B cell (primary cell): ENCODE results near the gene BRIP1. TPM values are rescaled to one million over a fixed set of nuclear protein-coding genes. Genes with fewer than 3 reads are reported as not detected.
"Not testable (repeated sequence)": the region's sequence is repeated elsewhere in the genome, so short reads cannot be mapped to it uniquely, and the experiment has no call there.

Source experiments
- ATAC-seq: fragments of 200-7000 bp; cut with Tn5 transposase; one replicate; pipeline ENCODE4 v1.10.0; 2021; ENCODE audit warnings: low read depth, mild to moderate bottlenecking, moderate number of reproducible peaks, moderate library complexity
- CTCF ChIA-PET: fragments of 350-600 bp; sonication (Branson Sonifier 250); formaldehyde crosslinking; loops from one replicate; lab custom pipeline; 2021; ENCODE audit warnings: antibody characterized with exemption, inconsistent platforms; lab: Charles Lee
- POLR2A ChIA-PET: fragments of 350-600 bp; sonication (Branson Sonifier 250); formaldehyde crosslinking; loops from one replicate; lab custom pipeline; 2021; ENCODE audit warnings: antibody characterized with exemption; lab: Charles Lee
- DNase-seq: peaks from one replicate; pipeline ENCODE4 v3.0.0; 2013
- H2AFZ ChIP-seq: 2 replicates; pipeline ENCODE4 v1.6.1; 2012; ENCODE audit warnings: mild to moderate bottlenecking, low read depth, low read length; ENCODE audit not compliant: insufficient read depth, poor library complexity, severe bottlenecking
- H3K27ac ChIP-seq, 2 donors: 1 replicate in 1 of 2; 2 replicates in 1 of 2; pipeline ENCODE4 v1.5.1; 2012 to 2013; ENCODE audit warnings: low read length in 2 of 2, mild to moderate bottlenecking in 2 of 2, moderate library complexity in 1 of 2
- H3K27me3 ChIP-seq, 4 experiments: fragments of 200-600 bp in 1 of 4; sonication (generic) in 1 of 4; replicated peaks in 1 of 4; 1 replicate in 2 of 4; 2 replicates in 2 of 4; pipeline versions ENCODE4 v1.6.1 to v1.7.0; 2013 to 2016; ENCODE audit warnings: low read length in 3 of 4, mild to moderate bottlenecking in 2 of 4, mixed read lengths in 1 of 4, moderate library complexity in 1 of 4; ENCODE audit not compliant: insufficient read depth in 4 of 4, control insufficient read depth in 3 of 4; ENCODE audit errors: control extremely low read depth in 1 of 4
- H3K36me3 ChIP-seq, 2 experiments: replicated peaks in 1 of 2; 1 replicate in 1 of 2; 2 replicates in 1 of 2; pipeline versions ENCODE4 v1.6.1 to v1.7.1; 2013; ENCODE audit warnings: low read length in 1 of 2; ENCODE audit not compliant: insufficient read depth in 2 of 2, control insufficient read depth in 1 of 2; ENCODE audit errors: control extremely low read depth in 1 of 2, extremely low read depth in 1 of 2
- H3K4me1 ChIP-seq, 2 donors: fragments of 200-600 bp in 1 of 2; sonication (generic) in 1 of 2; 1 replicate in 1 of 2; 2 replicates in 1 of 2; pipeline versions ENCODE4 v1.5.1 to v1.6.1; 2013 to 2017; ENCODE audit warnings: low read length in 2 of 2; ENCODE audit not compliant: control insufficient read depth in 2 of 2, insufficient read depth in 2 of 2
- H3K4me2 ChIP-seq: replicated peaks from 2 replicates; pipeline ENCODE3; 2012; ENCODE audit warnings: mild to moderate bottlenecking, low read depth, low read length; ENCODE audit not compliant: poor library complexity, severe bottlenecking
- H3K4me3 ChIP-seq, 5 experiments: fragments of 200-600 bp in 1 of 5; sonication (generic) in 1 of 5; 1 replicate in 3 of 5; 2 replicates in 2 of 5; pipeline versions ENCODE4 v1.5.1 to v1.7.0; 2011 to 2016; ENCODE audit warnings: low read length in 4 of 5, mild to moderate bottlenecking in 4 of 5, low read depth in 2 of 5, control low read depth in 1 of 5, moderate library complexity in 1 of 5; ENCODE audit not compliant: insufficient read depth in 1 of 5; ENCODE audit errors: control extremely low read depth in 1 of 5, extremely low read depth in 1 of 5
- H3K79me2 ChIP-seq: fragments of 200-600 bp; sonication (generic); one replicate; pipeline ENCODE4 v1.6.0; 2016; ENCODE audit warnings: low read length; ENCODE audit not compliant: control insufficient read depth, insufficient read depth
- H3K9ac ChIP-seq: fragments of 200-600 bp; sonication (generic); 2 replicates; pipeline ENCODE4 v1.6.1; 2017; ENCODE audit warnings: mild to moderate bottlenecking, low read length, moderate library complexity
- H3K9me3 ChIP-seq, 3 donors: one replicate each; pipeline versions ENCODE4 v1.6.1 to v1.7.1; 2013; ENCODE audit warnings: low read length in 2 of 3; ENCODE audit not compliant: control insufficient read depth in 2 of 3, insufficient read depth in 1 of 3; ENCODE audit errors: control extremely low read depth in 1 of 3
- H4K20me1 ChIP-seq: 2 replicates; pipeline ENCODE4 v1.6.0; 2012; ENCODE audit warnings: mild to moderate bottlenecking, low read length; ENCODE audit not compliant: insufficient read depth, control insufficient read depth, poor library complexity, severe bottlenecking
- H3K27ac Mint-ChIP-seq: one replicate; pipeline ENCODE4 v1.8.0; 2021; ENCODE audit warnings: mixed read lengths
- H3K27me3 Mint-ChIP-seq: one replicate; pipeline ENCODE4 v1.8.0; 2021; ENCODE audit warnings: mixed read lengths
- H3K4me1 Mint-ChIP-seq: one replicate; pipeline ENCODE4 v1.8.0; 2021; ENCODE audit warnings: mixed read lengths
- H3K4me3 Mint-ChIP-seq: one replicate; pipeline ENCODE4 v1.8.0; 2021; ENCODE audit warnings: mixed read lengths
- H3K9me3 Mint-ChIP-seq: one replicate; pipeline ENCODE4 v1.8.0; 2022; ENCODE audit warnings: mixed read lengths; ENCODE audit not compliant: insufficient read depth
- CTCF ChIP-seq: fragments of 200-600 bp; IDR thresholded peaks from one replicate; pipeline ENCODE4 v1.8.0; 2022; ENCODE audit warnings: antibody characterized with exemption, mild to moderate bottlenecking
- EZH2 ChIP-seq: IDR thresholded peaks from 2 replicates; pipeline ENCODE4 v1.6.1; 2012; ENCODE audit warnings: borderline replicate concordance, low read depth, mild to moderate bottlenecking, moderate library complexity, low read length; ENCODE audit not compliant: insufficient read depth, poor library complexity, severe bottlenecking
- WGBS: methylation state at CpG from one replicate; pipeline ENCODE4 v1.1.5; 2013; ENCODE audit warnings: missing lambda C conversion rate; ENCODE audit not compliant: insufficient coverage; 5-methylcytosine and 5-hydroxymethylcytosine counted together
- intact Hi-C: fragments of 100-400 bp; cut with micrococcal nuclease; formaldehyde crosslinking; loops from one replicate; pipeline ENCODE4 v1.10.0; 2022
- polyA plus RNA-seq: library from polyadenylated mRNA; depleted of rRNA; stranded (reverse); fragments of >200 nt; gene quantifications from 2 replicates; pipeline ENCODE4 v1.2.3, GENCODE V29; 2012
- total RNA-seq, 2 donors: library from RNA; stranded (reverse); fragments of 120-200 nt in 1 of 2; gene quantifications; 1 replicate in 1 of 2; 2 replicates in 1 of 2; pipeline versions ENCODE4 v1.2.3 to v1.2.4, GENCODE V29; 2013 to 2022

Gene BRIP1
- total and polyA plus RNA-seq, 2 donors (not counting 1 experiment from before 2014, with no cell fraction given): 0.89 to 2.4 TPM

GRCh38 chr17:61897548-61898180 is 34.3 kb upstream of the BRIP1 start:
- H2AFZ ChIP-seq: no peak overlapping the region
- H3K27me3 ChIP-seq: no peaks in the 10 kb centered on the region
- TF ChIP-seq CTCF (no peak), EZH2 (no peak)
- POLR2A ChIA-PET: no interaction called here
- peaks cover 4 to 36% of the 10 kb centered on the region in 2 experiments for H3K36me3 ChIP-seq
- Mint-ChIP-seq H3K27me3 (no peaks in the 10 kb centered on the region), H3K4me3 (no peak overlapping the region), H3K4me1 (no peaks in the 10 kb centered on the region), H3K27ac (no peak overlapping the region), H3K9me3 (no peaks in the 10 kb centered on the region)
- CTCF ChIA-PET: no interaction called here
- H3K4me2 ChIP-seq: no peak overlapping the region
- H4K20me1 ChIP-seq: no peaks in the 10 kb centered on the region
- no peak overlapping the region for H3K9ac ChIP-seq
- WGBS: no CpG with 5 or more reads among the region's 2 CpGs
- intact Hi-C loops: no loop called here
- H3K4me3 ChIP-seq: no peak overlapping the region
- H3K27ac ChIP-seq: no peak overlapping the region
- H3K4me1 ChIP-seq: no peaks in the 10 kb centered on the region
- H3K79me2 ChIP-seq: no peaks in the 10 kb centered on the region
- no peak for DNase-seq
- no peaks in the 10 kb centered on the region for H3K9me3 ChIP-seq
- no peak for ATAC-seq

GRCh38 chr17:61895391-61895790 is 32.1 kb upstream of the BRIP1 start:
- Histone ChIP-seq H2AFZ (no peak overlapping the region), H3K27ac (no peak overlapping the region), H4K20me1 (no peaks in the 10 kb centered on the region), H3K4me1 (no peaks in the 10 kb centered on the region), H3K4me2 (no peak overlapping the region), H3K9me3 (no peaks in the 10 kb centered on the region), H3K79me2 (no peaks in the 10 kb centered on the region), H3K27me3 (no peaks in the 10 kb centered on the region), H3K4me3 (no peak overlapping the region), H3K36me3 (peaks cover 4 to 35% of the 10 kb centered on the region in 2 experiments), H3K9ac (no peak overlapping the region)
- no peaks in the 10 kb centered on the region for H3K9me3 Mint-ChIP-seq
- H3K4me1 Mint-ChIP-seq: no peaks in the 10 kb centered on the region
- ChIA-PET CTCF (no interaction called here), POLR2A (no interaction called here)
- no CpG with 5 or more reads among the region's 2 CpGs for WGBS
- no peaks in the 10 kb centered on the region for H3K27me3 Mint-ChIP-seq
- no peak overlapping the region for H3K4me3 Mint-ChIP-seq
- H3K27ac Mint-ChIP-seq: no peak overlapping the region
- no peak for ATAC-seq
- TF ChIP-seq CTCF: no peak
- TF ChIP-seq EZH2: no peak
- no peak for DNase-seq
- intact Hi-C loops: no loop called here

GRCh38 chr17:61894310-61894709 is 31.0 kb upstream of the BRIP1 start:
- POLR2A ChIA-PET, H4K20me1 ChIP-seq, H3K4me2 ChIP-seq, H3K9me3 Mint-ChIP-seq, CTCF ChIA-PET, intact Hi-C loops, H3K4me1 Mint-ChIP-seq, H3K4me3 ChIP-seq, H3K4me3 Mint-ChIP-seq, H3K27me3 ChIP-seq, H2AFZ ChIP-seq, H3K9ac ChIP-seq, H3K79me2 ChIP-seq, H3K27ac ChIP-seq, ATAC-seq, H3K9me3 ChIP-seq, H3K27me3 Mint-ChIP-seq, H3K4me1 ChIP-seq, H3K27ac Mint-ChIP-seq, DNase-seq: not testable (repeated sequence)
- no CpG with 5 or more reads among the region's 5 CpGs for WGBS
- peaks cover 4 to 40% of the 10 kb centered on the region in 2 experiments for H3K36me3 ChIP-seq
